Measurements from ENCODE around the gene PIAS4. TPM values are rescaled to one million over a fixed set of nuclear protein-coding genes. Genes with fewer than 3 reads are reported as not detected.
A peak's percentile ranks its signal among the peaks of the same experiment; 100 is the strongest.

Gene PIAS4
- polyA plus RNA-seq, 1 donor (not counting 4 experiments of a cell fraction or from before 2014, with no cell fraction given) = 7.5 TPM

DNA sequence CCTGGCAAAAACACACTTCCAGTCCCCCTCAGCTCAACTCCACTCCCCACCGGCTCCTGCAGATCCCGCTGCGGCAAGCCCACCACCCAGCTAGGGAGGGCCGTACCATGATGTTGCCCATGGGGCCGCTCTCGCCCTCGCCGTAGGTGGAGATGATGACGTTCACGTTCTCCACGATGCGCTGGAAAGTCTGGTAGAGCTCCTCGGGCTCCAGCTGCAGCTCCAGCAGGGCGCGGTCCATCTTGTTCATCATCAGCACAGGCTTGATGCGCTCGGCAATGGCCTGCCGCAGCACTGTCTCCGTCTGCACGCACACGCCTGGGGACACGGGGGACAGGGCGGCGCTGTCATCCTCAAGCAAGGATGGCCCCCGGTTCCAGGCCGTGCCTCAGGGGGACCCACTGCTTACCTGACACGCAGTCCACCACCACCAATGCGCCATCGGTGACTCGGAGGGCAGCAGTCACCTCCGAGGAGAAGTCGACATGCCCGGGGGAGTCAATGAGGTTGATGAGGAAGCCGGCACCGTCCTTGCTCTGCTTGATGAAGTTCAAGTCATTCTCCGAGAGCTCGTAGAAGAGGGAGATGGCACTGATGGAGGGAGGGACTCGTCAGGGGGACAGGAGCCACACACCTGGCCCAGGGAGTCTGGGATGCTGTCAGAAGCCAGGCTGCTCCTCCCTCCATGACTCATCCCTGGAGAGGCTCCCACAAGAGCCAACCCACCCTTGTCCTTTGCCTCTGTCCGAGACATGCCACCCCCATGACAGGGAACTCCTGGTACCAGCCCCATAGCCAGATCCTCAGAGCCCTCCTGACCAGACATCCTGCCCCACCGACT lies 24.6 kb upstream of the PIAS4 start:
- H3K4me2 ChIP-seq (ENCODE audit: control insufficient read depth, extremely low read depth, insufficient read depth, low read depth, low read length) = peak overlapping the region; percentile 94
- no peak for TF ChIP-seq EZH2 (IDR thresholded peaks at IDR 0.05; ENCODE audit: low read length)
- TF ChIP-seq, protein P1, sequence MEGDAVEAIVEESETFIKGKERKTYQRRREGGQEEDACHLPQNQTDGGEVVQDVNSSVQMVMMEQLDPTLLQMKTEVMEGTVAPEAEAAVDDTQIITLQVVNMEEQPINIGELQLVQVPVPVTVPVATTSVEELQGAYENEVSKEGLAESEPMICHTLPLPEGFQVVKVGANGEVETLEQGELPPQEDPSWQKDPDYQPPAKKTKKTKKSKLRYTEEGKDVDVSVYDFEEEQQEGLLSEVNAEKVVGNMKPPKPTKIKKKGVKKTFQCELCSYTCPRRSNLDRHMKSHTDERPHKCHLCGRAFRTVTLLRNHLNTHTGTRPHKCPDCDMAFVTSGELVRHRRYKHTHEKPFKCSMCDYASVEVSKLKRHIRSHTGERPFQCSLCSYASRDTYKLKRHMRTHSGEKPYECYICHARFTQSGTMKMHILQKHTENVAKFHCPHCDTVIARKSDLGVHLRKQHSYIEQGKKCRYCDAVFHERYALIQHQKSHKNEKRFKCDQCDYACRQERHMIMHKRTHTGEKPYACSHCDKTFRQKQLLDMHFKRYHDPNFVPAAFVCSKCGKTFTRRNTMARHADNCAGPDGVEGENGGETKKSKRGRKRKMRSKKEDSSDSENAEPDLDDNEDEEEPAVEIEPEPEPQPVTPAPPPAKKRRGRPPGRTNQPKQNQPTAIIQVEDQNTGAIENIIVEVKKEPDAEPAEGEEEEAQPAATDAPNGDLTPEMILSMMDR (optimal IDR thresholded peaks at IDR 0.05 in 1 of 3, IDR thresholded peaks at IDR 0.05 in 1 of 3, conservative IDR thresholded peaks at IDR 0.05 in 1 of 3; ENCODE audit: extremely low read depth in 1 of 3, insufficient read depth in 2 of 3, low read length in 3 of 3) = no peak
- no peaks in the 10 kb centered on the region for H3K9me3 ChIP-seq (ENCODE audit: control insufficient read depth, low read depth, low read length)
- dilution Hi-C loops (cut with MboI; ENCODE audit: extremely low pct_ligation_motif_present, low sequenced_read_pairs) = no loop called here
- peaks cover 55 to 65% of the 10 kb centered on the region in 2 experiments for H3K36me3 ChIP-seq (ENCODE audit: control insufficient read depth in 2 of 2, extremely low read depth in 1 of 2, insufficient read depth in 2 of 2, low read length in 2 of 2)
- peak overlapping the region; percentile 94 for H3K27ac ChIP-seq (ENCODE audit: control insufficient read depth, insufficient read depth, low read length)
- H3K9ac ChIP-seq (ENCODE audit: control insufficient read depth, extremely low read depth, insufficient read depth, low read length) = peak overlapping the region; percentile 99
- H3K4me1 ChIP-seq (ENCODE audit: control insufficient read depth, extremely low read depth, insufficient read depth, low read length) = peaks cover 41% of the 10 kb centered on the region
- H3K27me3 ChIP-seq (ENCODE audit: control insufficient read depth, extremely low read depth, insufficient read depth, low read length) = no peaks in the 10 kb centered on the region
- FAIRE-seq (no peak), DNase-seq (ENCODE audit: low read depth, low spot score) (peak; percentile 84)
- no peak overlapping the region for H2AFZ ChIP-seq (ENCODE audit: control insufficient read depth, low read length)
- peaks cover 71% of the 10 kb centered on the region for H3K79me2 ChIP-seq (ENCODE audit: control insufficient read depth, insufficient read depth, low read length)
- H3K4me3 ChIP-seq (ENCODE audit: control insufficient read depth in 2 of 3, extremely low read depth in 1 of 3, insufficient read depth in 2 of 3, low read depth in 1 of 3, low read length in 3 of 3) = peak overlapping the region; percentile 83 to 98 (median 95)
- H4K20me1 ChIP-seq (ENCODE audit: control insufficient read depth, extremely low read depth, insufficient read depth, low read length) = peaks cover 76% of the 10 kb centered on the region
- H3K9me1 ChIP-seq (ENCODE audit: control insufficient read depth, extremely low read depth, insufficient read depth, low read length) = peaks cover 8% of the 10 kb centered on the region

DNA sequence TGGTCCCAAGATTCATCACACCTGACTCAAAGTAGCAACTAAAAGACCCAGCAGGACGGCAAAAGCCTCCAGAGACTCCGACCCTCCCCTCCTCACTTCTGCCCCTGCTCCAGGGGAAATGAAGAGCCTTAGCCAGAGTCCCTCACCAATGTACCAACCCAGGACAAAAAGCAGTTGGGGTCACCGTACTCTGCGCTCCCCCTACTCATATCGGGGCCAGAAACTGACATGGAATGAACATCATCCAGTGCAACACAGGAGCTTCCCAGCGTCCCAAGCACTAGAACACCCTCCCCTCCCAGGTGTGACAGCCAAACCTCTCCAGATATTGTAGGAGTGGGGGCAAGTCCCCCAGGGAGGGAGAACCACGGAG lies 24.0 kb upstream of the PIAS4 start:
- FAIRE-seq (no peak), DNase-seq (ENCODE audit: low read depth, low spot score) (no peak)
- Histone ChIP-seq H3K4me1 (ENCODE audit: control insufficient read depth, extremely low read depth, insufficient read depth, low read length) (peaks cover 41% of the 10 kb centered on the region), H3K4me3 (ENCODE audit: control insufficient read depth in 2 of 3, extremely low read depth in 1 of 3, insufficient read depth in 2 of 3, low read depth in 1 of 3, low read length in 3 of 3) (peak overlapping the region; percentile 83 to 98 (median 95)), H3K79me2 (ENCODE audit: control insufficient read depth, insufficient read depth, low read length) (peaks cover 66% of the 10 kb centered on the region), H3K27ac (ENCODE audit: control insufficient read depth, insufficient read depth, low read length) (peak overlapping the region; percentile 94), H4K20me1 (ENCODE audit: control insufficient read depth, extremely low read depth, insufficient read depth, low read length) (peaks cover 69% of the 10 kb centered on the region), H2AFZ (ENCODE audit: control insufficient read depth, low read length) (no peak overlapping the region), H3K4me2 (ENCODE audit: control insufficient read depth, extremely low read depth, insufficient read depth, low read depth, low read length) (peak overlapping the region; percentile 94), H3K9ac (ENCODE audit: control insufficient read depth, extremely low read depth, insufficient read depth, low read length) (peak overlapping the region; percentile 99), H3K36me3 (ENCODE audit: control insufficient read depth in 2 of 2, extremely low read depth in 1 of 2, insufficient read depth in 2 of 2, low read length in 2 of 2) (peaks cover 52 to 59% of the 10 kb centered on the region in 2 experiments), H3K9me1 (ENCODE audit: control insufficient read depth, extremely low read depth, insufficient read depth, low read length) (peaks cover 8% of the 10 kb centered on the region), H3K27me3 (ENCODE audit: control insufficient read depth, extremely low read depth, insufficient read depth, low read length) (no peaks in the 10 kb centered on the region), H3K9me3 (ENCODE audit: control insufficient read depth, low read depth, low read length) (no peaks in the 10 kb centered on the region)
- TF ChIP-seq, protein P1 (optimal IDR thresholded peaks at IDR 0.05 in 1 of 3, IDR thresholded peaks at IDR 0.05 in 1 of 3, conservative IDR thresholded peaks at IDR 0.05 in 1 of 3; ENCODE audit: extremely low read depth in 1 of 3, insufficient read depth in 2 of 3, low read length in 3 of 3) = no peak
- TF ChIP-seq EZH2 (IDR thresholded peaks at IDR 0.05; ENCODE audit: low read length) = no peak
- dilution Hi-C loops (cut with MboI; ENCODE audit: extremely low pct_ligation_motif_present, low sequenced_read_pairs) = no loop called here
